HG03378 (cell line): Measurements from ENCODE around the gene RHBDF1.
A peak's percentile ranks its signal among the peaks of the same experiment; 100 is the strongest.

Experiments used
- ATAC-seq: cut with Tn5 transposase; IDR thresholded peaks from one replicate; pipeline ENCODE4 v1.9.1; 2021; ENCODE audit warnings: mild to moderate bottlenecking, moderate library complexity; ENCODE audit not compliant: unreplicated experiment

Gene RHBDF1

DNA sequence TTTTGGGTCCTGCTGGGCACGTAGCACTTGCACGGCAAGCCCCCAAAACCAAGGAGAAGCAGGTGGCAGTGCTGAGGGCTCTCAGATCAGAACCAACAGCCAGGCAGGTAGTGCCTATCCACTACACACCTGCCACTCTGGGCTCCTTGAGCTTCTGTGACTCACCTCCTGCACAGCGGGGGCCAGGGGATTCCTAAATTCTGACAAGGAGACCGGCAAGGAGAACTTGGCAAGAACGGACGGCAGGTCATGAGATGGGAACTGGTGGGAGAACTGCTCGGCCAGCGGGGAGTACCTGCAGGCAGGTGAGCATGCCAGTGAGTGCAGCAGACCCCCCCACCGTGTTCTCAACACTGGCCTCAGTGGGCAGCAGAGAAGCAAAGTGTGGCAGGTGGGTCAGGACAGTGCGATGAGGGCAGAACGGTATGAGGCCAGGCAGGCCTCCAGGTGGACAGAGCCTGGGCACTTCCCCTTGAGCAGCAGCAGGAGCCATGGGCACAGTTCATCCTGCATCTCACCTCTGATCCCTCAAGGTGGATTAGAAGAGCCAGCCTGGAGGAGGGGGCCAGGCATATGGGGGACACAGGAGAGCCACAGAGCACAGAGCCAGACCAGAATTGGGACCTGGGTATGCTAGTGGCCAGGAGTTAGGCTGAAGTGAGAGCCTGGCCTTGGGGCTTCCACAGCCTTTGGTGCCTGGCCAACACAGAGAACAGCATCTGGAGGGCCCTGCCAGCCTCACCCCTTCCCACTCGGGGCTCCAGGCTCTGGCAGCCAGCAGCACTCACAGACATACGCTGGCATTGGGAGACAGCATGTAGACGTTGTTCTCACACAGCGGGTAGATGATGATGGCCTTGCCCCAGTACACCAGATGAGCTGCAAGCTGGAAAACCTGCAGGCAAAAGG, 20.3 kb upstream of the RHBDF1 start:
- no peak for ATAC-seq

DNA sequence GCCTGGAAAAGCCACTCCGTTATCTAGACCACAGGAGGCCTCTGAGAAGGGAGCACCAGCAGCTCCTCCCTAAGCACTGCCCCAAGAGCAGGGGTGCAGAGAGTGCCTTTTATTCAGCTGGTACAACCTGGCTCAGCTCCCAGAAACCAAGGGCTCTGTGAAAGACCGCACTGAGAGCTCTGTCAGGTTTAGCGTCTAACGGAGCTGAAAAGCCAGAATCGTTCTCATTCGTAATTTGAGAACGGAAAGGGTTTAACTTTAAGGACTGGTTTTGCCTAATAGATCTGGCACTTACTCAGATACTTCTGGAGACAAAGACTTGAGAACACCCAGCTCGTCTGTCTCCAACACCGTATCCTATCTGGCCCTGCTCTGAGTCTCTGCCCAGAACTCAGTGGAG, 19.1 kb upstream of the RHBDF1 start:
- ATAC-seq = no peak

DNA sequence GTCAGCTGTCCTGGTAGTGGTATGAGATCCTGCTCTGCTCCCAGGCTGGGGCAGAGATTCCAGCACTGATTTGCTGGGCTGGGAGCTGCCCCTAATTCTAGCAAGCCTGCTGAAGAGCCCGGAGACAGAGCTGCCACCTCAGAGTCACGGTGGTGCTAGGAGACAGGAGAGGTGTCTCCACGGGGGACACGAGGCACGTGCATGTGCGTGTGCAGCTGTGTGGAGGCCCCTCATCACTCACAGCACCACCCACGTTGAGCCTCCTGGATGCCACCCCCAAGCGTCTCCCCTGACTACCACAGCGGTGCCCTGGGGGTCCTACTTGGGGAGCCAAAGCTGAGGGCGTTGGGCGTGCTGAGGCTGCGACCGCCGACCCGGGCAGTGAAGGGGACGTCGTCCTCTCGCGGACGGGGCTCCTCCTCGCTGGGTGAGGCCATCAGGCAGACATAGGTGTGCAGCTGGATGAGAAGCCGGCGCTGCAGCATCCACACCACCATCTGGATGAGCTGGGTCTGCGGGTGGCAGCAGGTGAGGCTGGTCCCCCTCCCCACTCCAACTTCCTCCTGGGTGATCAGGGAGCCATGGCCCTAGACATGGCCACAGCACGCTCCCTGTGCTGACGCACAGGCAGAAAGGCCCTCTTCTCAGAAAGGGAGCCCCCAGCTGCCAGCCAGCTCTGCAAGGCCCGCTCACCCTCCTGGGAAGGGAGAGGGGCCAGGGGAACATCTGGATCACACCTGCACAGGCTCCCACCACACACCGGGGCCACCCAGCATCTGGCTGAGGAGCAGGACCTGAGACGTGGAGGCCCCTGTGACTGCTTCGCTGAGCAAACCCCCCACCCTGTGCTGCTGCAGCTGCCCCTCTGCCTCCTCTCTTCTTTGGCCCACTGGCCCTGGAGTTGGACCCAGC, 17.2 kb upstream of the RHBDF1 start:
- no peak for ATAC-seq

DNA sequence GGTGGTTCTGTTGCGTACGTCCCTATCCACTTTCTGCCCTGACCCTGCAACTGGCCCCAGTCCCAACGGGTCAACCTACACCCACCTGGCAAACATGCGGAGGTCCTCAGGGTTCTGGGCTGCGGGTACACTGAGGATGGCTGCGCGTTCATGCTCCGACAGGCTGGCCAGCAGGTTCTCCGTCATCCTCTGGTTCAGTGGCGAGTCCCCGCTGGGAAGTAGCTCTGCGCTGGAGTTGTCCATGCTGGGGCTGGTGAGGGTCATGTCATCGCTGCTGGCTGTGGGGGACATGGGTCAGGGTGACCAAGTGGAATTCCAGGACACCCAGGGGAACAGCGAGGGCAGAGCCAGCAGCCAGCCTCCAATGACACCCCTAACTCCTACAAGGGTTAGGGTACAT, 16.2 kb upstream of the RHBDF1 start:
- no peak for ATAC-seq

DNA sequence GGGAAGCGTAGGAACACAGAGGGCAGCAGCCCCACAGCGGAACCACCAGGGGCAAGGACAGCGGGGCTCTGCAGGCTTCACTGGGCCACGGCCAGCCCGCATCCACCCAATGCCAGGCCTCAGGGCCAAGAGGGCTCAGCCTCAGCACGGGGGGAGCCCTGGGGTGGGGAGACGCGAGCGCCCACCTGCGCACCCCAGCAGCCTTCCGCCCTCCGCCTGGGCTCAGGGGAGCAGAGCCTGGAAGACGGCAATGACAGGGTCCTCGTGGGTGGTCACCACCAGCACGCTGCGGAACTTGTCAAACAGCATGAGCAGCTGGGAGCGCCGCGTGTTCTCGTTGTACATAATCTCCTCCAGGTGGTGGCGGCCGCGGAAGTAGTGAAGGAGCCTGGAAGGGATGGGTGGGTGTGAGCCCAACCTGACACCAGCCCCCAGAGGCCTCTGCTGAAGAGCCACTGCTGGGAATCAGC, 14.1 kb upstream of the RHBDF1 start:
- no peak for ATAC-seq

DNA sequence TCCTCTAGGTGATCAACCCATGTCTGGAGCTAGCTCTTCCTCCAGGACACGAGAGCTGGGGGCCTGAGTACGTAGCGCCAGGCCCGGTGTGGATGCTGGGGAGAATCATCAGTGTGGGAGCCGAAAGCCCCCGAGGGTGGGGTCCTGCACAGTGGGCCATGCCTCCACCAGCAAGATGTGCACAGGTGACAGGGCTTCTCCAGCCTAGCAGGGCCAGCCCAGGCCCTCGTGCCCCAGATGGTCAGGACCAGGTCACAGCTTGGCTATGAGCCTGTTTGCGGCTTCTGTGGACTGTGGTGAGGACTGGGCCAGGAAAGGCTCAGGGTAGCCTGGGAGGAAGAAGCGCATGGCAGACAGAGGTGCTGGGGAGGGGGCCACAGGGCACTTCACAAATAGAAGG, 13.4 kb upstream of the RHBDF1 start:
- no peak for ATAC-seq

DNA sequence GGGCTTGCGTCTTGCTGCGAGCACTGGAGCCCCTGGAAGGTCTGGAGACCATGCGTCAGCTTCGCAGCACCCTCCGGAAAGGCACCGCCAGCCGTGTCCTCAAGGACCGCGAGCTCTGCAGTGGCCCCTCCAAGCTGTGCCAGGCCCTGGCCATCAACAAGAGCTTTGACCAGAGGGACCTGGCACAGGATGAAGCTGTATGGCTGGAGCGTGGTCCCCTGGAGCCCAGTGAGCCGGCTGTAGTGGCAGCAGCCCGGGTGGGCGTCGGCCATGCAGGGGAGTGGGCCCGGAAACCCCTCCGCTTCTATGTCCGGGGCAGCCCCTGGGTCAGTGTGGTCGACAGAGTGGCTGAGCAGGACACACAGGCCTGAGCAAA, 13.0 kb upstream of the RHBDF1 start:
- no peak for ATAC-seq

DNA sequence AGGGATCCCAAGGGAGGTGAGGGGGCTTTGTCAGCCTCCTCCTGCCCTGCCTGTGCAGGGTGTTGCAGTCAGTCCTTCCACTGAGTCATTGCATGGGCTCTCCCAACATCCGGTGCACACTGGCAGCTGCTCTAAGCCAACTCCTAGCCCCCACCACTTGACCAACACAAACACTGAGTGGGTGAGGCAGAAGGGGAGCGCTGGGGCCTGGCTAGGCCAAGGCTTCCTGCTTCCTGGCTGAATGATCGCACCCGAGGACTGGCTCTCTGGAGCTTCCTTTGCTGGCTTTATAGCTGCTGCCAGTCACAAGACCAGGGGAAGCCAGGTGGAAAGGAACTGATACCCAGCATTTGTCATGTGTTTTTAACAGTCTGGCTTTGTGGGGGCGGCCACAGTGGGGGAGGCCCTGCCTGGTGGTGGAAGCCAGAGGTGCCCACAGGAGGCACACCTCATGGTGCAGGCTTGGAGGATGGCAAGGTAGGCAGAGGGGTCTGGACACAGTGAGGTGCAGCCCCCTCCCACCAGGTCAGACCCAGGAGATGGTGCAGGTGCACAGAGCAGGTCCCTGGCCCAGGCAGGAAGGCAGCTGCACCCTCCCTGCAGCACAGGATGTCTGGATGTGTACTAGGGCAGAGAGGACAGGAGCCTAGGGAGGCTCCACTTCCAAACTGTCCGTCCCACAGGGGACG, 12.4 kb upstream of the RHBDF1 start:
- peak; percentile 58 for ATAC-seq

DNA sequence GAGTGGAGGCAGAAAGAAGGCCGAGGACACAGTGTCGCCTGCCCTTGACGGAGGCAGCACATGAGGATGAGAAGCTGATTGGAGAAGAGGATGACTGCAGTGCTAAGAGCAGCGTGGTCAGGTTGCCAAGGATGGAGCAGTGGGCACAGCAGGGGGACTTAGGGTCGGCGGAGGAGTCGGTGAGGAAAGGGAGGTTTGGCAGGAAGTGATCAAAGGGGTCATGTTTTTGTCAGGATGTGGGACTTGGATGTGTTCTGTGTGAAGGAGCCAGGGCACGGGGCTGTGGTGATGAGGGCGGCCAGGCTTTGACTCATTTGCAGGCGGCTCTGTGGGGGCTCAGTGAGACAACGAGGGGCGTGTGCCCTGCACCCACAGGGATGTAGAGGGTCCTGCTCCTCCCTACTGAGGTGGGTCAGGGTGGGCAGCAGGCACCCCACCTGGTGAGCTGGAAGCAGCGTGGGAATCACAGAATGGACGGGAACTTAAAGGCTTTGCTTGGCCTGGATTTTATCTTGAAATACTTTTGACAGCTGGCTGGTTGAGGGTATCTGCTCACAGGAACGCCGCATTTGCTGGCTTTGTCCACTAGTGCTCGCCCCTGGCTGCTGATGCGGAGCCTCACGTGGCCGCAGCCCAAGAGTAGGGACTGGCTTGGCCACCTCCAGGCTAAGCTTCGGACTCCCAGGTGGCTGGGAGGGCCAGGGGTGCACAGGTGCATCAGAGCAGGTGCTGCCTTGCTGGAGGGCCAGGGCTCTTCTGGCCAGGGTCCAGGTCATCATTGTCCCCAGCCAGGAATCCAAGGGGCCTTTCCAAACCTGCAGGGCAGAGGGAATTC, 11.6 kb upstream of the RHBDF1 start:
- no peak for ATAC-seq

DNA sequence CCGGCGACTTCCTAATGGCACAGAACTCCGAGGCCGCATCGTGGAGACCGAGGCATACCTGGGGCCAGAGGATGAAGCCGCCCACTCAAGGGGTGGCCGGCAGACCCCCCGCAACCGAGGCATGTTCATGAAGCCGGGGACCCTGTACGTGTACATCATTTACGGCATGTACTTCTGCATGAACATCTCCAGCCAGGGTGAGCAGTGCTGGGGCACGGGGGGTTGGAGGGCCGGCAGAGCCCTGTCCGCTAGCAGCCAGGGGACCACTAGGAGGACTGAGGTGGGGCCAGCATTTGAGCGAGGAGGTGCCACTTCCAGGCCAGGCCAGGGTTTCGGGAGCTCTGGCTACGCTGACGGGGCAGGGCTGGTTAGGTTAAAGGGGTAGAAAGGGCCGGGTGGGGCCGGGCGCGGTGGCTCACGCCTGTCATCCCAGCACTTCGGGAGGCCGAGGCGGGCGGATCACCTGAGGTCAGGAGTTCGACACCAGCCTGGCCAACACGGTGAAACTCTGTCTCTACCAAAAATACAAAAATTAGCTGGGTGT, 10.7 kb upstream of the RHBDF1 start:
- no peak for ATAC-seq

DNA sequence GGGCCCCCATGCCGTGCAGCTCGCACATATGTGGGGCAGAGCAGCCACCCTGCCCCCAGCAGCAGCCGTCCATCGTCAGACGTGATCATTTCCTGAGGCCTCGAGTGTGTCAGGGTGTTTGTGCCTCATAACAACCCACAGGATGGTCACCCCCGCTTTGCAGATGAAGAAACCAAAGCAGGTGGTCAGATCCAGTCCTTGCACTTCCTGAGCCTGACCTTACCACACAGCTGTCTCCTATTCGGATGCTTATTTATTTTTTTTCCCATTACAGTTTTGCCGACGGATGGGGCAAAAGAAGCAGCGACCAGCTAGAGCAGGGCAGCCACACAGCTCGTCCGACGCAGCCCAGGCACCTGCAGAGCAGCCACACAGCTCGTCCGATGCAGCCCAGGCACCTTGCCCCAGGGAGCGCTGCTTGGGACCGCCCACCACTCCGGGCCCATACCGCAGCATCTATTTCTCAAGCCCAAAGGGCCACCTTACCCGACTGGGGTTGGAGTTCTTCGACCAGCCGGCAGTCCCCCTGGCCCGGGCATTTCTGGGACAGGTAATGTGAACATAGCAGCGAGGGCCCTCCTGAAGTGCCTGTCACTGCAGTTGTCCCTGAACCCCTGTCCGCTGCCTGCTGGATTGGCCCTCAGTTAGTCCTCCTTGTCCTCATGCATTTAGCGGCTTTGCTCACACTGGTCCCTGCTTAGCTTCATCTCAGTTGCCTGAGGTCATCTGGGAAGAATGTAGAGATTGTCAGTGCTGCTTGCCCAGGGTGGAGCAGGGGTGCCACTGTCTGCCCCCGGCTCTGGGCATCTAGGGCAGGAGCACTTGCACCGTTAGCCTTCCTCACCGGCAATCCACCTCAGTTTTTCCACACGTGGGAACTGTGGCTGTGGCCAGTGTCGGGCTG, 7.0 kb upstream of the RHBDF1 start:
- ATAC-seq = no peak

DNA sequence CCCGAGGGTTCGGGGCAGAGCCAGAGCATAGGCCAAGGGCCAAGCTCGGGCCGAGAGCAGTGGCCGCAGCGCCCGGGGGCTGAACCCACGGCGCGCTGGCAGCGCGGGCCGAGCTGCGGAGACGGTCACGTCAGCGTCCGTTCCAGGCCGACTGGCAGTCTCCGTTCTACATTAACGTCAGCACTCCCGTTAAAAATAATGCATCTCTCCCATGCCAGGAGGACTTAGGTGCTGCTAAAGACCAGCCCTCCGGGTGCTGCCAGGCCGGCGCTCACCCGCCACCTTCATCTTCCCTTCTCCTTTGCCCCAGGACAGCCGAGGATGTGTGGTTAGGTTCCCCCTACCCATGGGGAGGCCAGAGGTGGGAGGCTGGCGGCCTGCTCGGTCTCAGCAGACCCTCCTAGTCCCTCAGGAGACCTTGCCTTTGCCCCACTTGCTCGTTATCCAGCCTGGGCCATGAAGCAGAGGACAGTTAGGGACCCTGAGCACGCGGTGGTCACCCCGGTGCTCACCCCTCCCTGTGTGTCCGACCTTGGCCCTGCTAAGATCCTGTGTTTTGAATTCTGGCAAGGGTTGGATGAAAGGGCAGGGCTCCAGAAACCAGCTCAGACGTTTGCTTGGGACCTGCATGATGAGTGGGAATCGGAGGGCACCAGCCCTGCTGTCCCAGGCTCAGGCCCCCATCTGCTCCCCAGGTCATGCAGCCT, 6.2 kb upstream of the RHBDF1 start:
- no peak for ATAC-seq

DNA sequence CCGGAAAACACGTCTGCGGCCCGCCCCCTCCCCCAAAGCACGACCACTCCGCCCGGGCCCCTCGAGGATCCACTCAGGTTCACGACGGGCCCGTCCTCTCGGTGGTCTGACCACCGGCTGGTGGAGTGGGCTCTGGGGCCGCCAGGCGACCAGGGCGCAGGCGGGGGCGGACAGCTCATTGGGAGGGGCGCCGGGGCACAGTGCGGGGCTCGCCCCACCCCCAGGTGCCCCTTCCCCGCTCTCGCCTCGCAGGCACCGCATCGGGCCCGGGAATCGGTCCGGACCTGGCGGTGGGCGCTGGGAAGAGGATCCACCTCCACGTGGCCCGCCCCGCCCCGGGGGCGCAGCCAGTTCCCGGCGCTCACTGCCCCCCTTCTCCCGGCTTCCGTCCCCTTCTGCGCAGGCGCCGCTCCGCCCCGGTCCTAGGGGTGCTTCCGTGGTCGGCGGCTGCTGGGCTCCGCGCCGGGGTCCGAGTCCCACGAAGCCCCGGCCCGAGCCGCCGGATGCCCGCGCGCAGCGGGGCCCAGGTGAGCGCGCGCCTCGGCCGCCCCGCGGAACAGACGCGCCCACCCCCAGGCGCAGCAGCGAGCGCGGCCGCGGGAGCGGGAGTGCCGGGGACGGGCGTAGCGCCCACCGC, 5.5 kb upstream of the RHBDF1 start, which contains the start of gene MPG:
TSS of gene MPG (plus strand) at position 419 of the 637 bp plus-strand sequence. CDS start at position 504, 85 bp downstream.
- ATAC-seq = no peak

DNA sequence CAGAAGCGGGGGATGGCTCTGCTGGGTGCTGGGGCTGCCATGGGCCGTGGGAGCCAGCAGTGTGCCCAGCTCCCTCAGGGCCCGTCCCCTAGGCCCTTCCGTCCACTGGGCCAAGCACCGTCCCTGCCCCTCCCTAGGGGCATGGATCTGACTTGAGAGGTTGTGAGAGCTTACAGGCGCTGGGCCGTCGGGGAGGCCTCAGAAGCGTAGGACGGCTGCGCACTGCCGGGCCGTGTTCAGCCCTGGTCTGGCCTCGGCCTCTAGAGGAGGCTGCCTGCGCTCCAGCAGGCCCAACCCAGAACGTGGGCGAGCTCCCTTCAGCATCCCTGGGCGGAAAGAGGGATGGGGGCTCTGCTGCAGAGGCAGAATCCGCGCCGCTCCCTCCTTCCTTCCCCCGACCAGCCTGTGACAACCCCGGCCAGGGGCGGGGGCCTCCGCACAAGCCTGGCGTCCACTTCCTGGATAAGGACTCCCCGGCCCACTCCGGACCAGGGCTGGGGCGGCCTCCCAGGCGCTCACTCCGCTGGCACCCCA, 4.9 kb upstream of the RHBDF1 start:
- ATAC-seq = no peak

DNA sequence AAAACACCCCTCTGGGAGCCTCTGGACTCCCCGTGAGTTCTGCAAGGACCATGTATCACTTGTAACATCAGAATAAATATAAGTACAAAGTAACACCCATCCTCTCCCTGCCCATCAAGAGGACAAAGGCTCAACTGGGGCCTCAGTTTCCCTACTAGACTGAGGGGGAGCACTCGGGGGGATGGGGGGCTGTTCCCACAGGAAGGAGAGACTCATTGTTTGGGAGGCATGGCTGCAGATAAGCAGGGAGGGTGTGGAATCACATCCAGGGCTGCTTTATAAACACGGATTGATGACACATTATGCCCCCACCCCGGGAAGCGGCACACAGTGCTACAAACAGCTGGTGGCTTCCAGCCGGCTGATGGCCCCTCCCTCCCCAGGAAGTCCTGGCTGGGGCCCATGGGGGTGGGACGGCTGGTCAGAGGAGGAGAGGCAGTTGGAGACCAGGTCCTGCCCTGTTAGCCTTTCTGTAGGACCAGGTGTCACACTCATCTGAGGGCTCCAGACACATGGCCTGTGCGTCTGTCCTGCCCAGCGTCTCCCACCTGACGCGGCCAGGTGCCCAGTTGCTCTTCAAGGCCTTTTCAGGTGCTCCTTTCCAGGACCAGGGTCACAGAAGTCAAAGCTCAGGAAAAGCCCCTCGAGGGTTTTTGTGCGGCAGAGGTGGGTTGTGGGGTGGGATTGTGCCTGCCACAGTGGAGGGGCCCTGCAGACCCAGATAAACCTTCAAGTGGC, 4.3 kb upstream of the RHBDF1 start:
- no peak for ATAC-seq

DNA sequence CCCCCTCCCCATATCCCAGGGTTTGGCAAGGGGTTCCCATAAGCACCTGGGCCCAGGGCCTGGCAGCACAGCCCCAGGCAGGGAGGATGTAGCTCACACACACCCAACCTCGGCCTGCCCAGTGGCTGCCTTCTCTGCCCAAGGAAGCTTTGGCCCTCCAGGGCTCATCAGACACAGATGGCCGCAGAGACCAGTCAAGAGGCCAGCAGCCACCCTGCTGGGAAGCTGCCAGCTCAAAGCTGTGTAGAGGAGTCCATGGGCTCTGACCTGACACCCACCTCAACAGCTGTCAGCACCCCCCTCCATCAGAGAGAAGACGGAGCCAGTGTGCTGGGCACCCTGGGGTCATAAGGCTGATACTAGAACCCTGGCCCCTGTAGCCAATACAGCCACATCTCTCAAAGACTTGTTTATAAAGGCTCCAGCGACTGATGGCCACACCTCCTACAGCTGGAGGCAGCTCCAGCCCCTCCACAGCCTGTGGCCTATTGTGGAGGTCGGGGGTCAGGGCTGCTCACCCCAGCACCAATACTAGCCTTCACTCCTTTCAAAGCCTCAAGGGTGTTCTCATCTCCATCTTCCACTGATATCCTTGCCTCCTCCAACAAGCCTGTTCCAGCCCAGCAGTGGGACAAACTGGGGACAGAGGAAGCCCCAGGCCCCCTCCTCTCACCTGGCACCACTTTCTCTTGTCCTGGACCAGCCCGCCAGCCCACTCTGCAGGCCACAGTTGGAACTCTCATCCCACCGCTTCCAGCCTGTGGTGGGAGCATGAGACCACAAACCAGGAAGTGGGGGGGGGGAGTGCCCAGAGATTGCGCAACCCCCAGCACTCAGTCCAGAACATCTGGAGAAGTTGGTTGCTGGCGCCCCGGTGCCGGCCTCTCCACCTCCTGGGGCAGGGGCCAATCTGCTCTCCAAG, 3.4 kb upstream of the RHBDF1 start:
- no peak for ATAC-seq
